ENCODE data around the gene COL4A2. TPM values are rescaled to one million over a fixed set of nuclear protein-coding genes. Genes with fewer than 3 reads are reported as not detected.
"Not testable (repeated sequence)": the region's sequence is repeated elsewhere in the genome, so short reads cannot be mapped to it uniquely, and the experiment has no call there.

The COL4A2 gene
- total RNA-seq, 1 experiment from 2014 or later = 1.6 TPM

DNA sequence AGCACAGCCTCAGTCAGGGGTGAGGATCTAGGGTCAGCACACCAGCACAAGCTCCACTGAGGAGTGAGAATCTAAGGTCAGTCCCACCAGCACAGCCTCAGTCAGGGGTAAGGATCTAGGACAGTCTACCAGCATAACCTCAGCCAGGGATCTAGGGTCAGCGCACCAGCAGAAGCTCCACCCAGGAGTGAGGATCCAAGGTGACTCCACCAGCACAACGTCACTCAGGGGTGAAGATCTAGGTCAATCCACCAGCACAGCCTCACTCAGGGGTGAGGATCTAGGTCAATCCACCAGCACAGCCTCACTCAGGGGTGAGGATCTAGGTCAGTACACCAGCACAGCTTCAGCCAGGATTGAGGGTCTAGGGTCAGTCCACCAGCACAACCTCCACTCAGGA is 189.9 kb downstream of the COL4A2 start:
- TF ChIP-seq TCF7L2 (IDR thresholded peaks at IDR 0.05; ENCODE audit: borderline replicate concordance, extremely low read depth, insufficient read depth, insufficient read length) = no peak
- no peak for TF ChIP-seq ZFX (IDR thresholded peaks at IDR 0.05)
- TF ChIP-seq SRF (IDR thresholded peaks at IDR 0.05; ENCODE audit: low read depth) = no peak
- TF ChIP-seq ELF1 (IDR thresholded peaks at IDR 0.05; ENCODE audit: borderline replicate concordance, low read depth) = no peak
- TF ChIP-seq CEBPB (IDR thresholded peaks at IDR 0.05; ENCODE audit: low read depth) = no peak
- TF ChIP-seq YY1 (IDR thresholded peaks at IDR 0.05; ENCODE audit: extremely low read depth, insufficient replicate concordance, low read depth, low read length) = no peak
- TF ChIP-seq SP1 (IDR thresholded peaks at IDR 0.05; ENCODE audit: low read depth) = no peak
- no peak for TF ChIP-seq JUND (IDR thresholded peaks at IDR 0.05)
- TF ChIP-seq, protein P1, sequence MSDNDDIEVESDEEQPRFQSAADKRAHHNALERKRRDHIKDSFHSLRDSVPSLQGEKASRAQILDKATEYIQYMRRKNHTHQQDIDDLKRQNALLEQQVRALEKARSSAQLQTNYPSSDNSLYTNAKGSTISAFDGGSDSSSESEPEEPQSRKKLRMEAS (IDR thresholded peaks at IDR 0.05) = no peak
- TF ChIP-seq, protein P2, sequence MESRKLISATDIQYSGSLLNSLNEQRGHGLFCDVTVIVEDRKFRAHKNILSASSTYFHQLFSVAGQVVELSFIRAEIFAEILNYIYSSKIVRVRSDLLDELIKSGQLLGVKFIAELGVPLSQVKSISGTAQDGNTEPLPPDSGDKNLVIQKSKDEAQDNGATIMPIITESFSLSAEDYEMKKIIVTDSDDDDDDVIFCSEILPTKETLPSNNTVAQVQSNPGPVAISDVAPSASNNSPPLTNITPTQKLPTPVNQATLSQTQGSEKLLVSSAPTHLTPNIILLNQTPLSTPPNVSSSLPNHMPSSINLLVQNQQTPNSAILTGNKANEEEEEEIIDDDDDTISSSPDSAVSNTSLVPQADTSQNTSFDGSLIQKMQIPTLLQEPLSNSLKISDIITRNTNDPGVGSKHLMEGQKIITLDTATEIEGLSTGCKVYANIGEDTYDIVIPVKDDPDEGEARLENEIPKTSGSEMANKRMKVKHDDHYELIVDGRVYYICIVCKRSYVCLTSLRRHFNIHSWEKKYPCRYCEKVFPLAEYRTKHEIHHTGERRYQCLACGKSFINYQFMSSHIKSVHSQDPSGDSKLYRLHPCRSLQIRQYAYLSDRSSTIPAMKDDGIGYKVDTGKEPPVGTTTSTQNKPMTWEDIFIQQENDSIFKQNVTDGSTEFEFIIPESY (IDR thresholded peaks at IDR 0.05; ENCODE audit: extremely low read depth, insufficient replicate concordance, low read length) = no peak
- no peak for TF ChIP-seq SIN3A (IDR thresholded peaks at IDR 0.05; ENCODE audit: low read depth)
- no peak for TF ChIP-seq EGR1 (IDR thresholded peaks at IDR 0.05; ENCODE audit: low read depth)
- TF ChIP-seq POLR2A (IDR thresholded peaks at IDR 0.05; ENCODE audit: borderline replicate concordance, extremely low read depth, insufficient read depth, insufficient read length) = no peak
- RAD21 ChIA-PET (ENCODE audit: low non-redundant PET in 1 of 2, low total read pairs in 2 of 2, uncharacterized antibody in 2 of 2, unreplicated experiment in 2 of 2) = no interaction called here
- H3K4me2 ChIP-seq (ENCODE audit: low read length) = no peak overlapping the region

GRCh38 chr13:110497896-110498295 is 190.8 kb downstream of the COL4A2 start:
- RAD21 ChIA-PET (ENCODE audit: low non-redundant PET in 1 of 2, low total read pairs in 2 of 2, uncharacterized antibody in 2 of 2, unreplicated experiment in 2 of 2); H3K79me2 ChIP-seq (ENCODE audit: insufficient read depth, low read length): not testable (repeated sequence)

More for the DNA sequence above, 189.9 kb downstream of the COL4A2 start:
- intact Hi-C loops (cut with micrococcal nuclease) = no loop called here
- Histone ChIP-seq H3K9ac (ENCODE audit: low read length) (no peak overlapping the region), H3K36me3 (ENCODE audit: control insufficient read depth in 1 of 2, insufficient read depth in 2 of 2, low read length in 2 of 2) (no peaks in the 10 kb centered on the region), H3K4me3 (replicated peaks in 1 of 2; ENCODE audit: low read depth in 1 of 2, low read length in 2 of 2) (no peak overlapping the region), H4K20me1 (ENCODE audit: insufficient read depth) (no peaks in the 10 kb centered on the region), H3K9me2 (ENCODE audit: insufficient read depth) (no peaks in the 10 kb centered on the region), H3K9me3 (ENCODE audit: control insufficient read depth in 1 of 2, insufficient read depth in 1 of 2, low read depth in 1 of 2, low read length in 2 of 2) (no peaks in the 10 kb centered on the region), H3K79me2 (ENCODE audit: insufficient read depth, low read length) (no peaks in the 10 kb centered on the region), H2AFZ (ENCODE audit: low read depth, low read length, poor library complexity, severe bottlenecking) (no peak overlapping the region), H3K4me1 (ENCODE audit: control insufficient read depth in 1 of 2, insufficient read depth in 2 of 2, low read length in 2 of 2) (peaks cover 0 to 11% of the 10 kb centered on the region in 2 experiments; a peak in 1 of 4 replicates), H3K27me3 (ENCODE audit: insufficient read depth, low read length) (no peaks in the 10 kb centered on the region), H3K27ac (ENCODE audit: low read depth, low read length) (no peak overlapping the region)
- DNase-seq (ENCODE audit: low read depth, low spot score) (no peak), ATAC-seq (no peak)
- BruUV-seq (replicated peaks) = no TSS peak
- CTCF ChIA-PET = no interaction called here
- POLR2A ChIA-PET = no interaction called here

More at GRCh38 chr13:110497896-110498295, 190.8 kb downstream of the COL4A2 start:
- peaks cover 0 to 11% of the 10 kb centered on the region in 2 experiments; a peak in 1 of 4 replicates for H3K4me1 ChIP-seq (ENCODE audit: control insufficient read depth in 1 of 2, insufficient read depth in 2 of 2, low read length in 2 of 2)
- POLR2A ChIA-PET; H3K36me3 ChIP-seq (ENCODE audit: control insufficient read depth in 1 of 2, insufficient read depth in 2 of 2, low read length in 2 of 2); H3K27ac ChIP-seq (ENCODE audit: low read depth, low read length); H3K9me3 ChIP-seq (ENCODE audit: control insufficient read depth in 1 of 2, insufficient read depth in 1 of 2, low read depth in 1 of 2, low read length in 2 of 2); H2AFZ ChIP-seq (ENCODE audit: low read depth, low read length, poor library complexity, severe bottlenecking); H3K9me2 ChIP-seq (ENCODE audit: insufficient read depth); BruUV-seq (replicated peaks); H3K4me3 ChIP-seq (replicated peaks in 1 of 2; ENCODE audit: low read depth in 1 of 2, low read length in 2 of 2); H3K4me2 ChIP-seq (ENCODE audit: low read length); H3K27me3 ChIP-seq (ENCODE audit: insufficient read depth, low read length); intact Hi-C loops (cut with micrococcal nuclease); H4K20me1 ChIP-seq (ENCODE audit: insufficient read depth); ATAC-seq; CTCF ChIA-PET; DNase-seq (ENCODE audit: low read depth, low spot score); H3K9ac ChIP-seq (ENCODE audit: low read length): not testable (repeated sequence)
